Activated T-helper 1 cell treated with anti-CD3 and anti-CD28 coated beads, Interleukin-12 subunit alpha, Interleukin-12 subunit beta, Interleukin-2, Interleukin-4 antibody, amounts not matched to agents 30 ng/mL and 10 ng/mL and 1 ng/mL, durations not matched to agents 14 hours and 24 hours and 36 hours (primary cell): Measurements from ENCODE around the gene CWC22. TPM values are rescaled to one million over a fixed set of nuclear protein-coding genes. Genes with fewer than 3 reads are reported as not detected.

ENCODE experiments used
- DNase-seq: peaks from one replicate; pipeline ENCODE4 v3.0.0; 2021; ENCODE audit warnings: low spot score
- H3K27ac Mint-ChIP-seq: one replicate; pipeline ENCODE4 v1.8.0; 2021; ENCODE audit warnings: mild to moderate bottlenecking, mixed read lengths
- H3K27me3 Mint-ChIP-seq: one replicate; pipeline ENCODE4 v1.8.0; 2022; ENCODE audit warnings: mild to moderate bottlenecking, moderate library complexity, mixed read lengths; ENCODE audit not compliant: insufficient read depth
- H3K36me3 Mint-ChIP-seq: one replicate; pipeline ENCODE4 v1.8.0; 2021; ENCODE audit warnings: low read depth, mixed read lengths
- H3K4me1 Mint-ChIP-seq: one replicate; pipeline ENCODE4 v1.8.0; 2021; ENCODE audit warnings: low read depth, mixed read lengths
- H3K4me3 Mint-ChIP-seq: one replicate; pipeline ENCODE4 v1.8.0; 2021; ENCODE audit warnings: mild to moderate bottlenecking, moderate library complexity, mixed read lengths
- H3K9me3 Mint-ChIP-seq: one replicate; pipeline ENCODE4 v1.8.0; 2021; ENCODE audit warnings: mixed read lengths
- intact Hi-C: fragments of 100-400 bp; cut with micrococcal nuclease; formaldehyde crosslinking; loops from one replicate; pipeline ENCODE4 v1.15.1; 2024
- total RNA-seq: library from RNA; stranded (reverse); gene quantifications from 2 replicates; pipeline ENCODE4 v1.2.3, GENCODE V29; 2022

The CWC22 gene
- total RNA-seq, 1 donor from 2014 or later = 29.6 TPM

DNA sequence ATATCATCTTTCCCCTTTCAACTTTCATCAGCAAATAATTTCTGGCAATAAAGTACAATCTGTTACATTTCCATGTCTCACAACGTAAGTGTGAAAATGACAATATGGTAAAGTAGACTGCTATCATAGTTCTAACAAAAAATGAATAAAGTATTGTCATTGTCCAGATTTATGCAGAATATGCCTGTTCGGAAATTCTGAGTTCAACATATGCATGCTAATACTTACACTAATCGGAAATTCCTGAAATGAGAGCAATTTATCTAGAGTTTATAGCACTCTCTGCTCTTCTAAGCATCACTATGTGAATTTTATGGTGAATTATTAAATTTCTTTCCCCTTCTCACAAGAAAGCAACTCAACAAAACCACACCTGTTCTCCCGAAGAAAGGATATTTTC, 8.1 kb downstream of the CWC22 start:
- Mint-ChIP-seq H3K36me3 (peaks cover 8% of the 10 kb centered on the region), H3K27ac (no peak overlapping the region), H3K4me1 (peaks cover 30% of the 10 kb centered on the region), H3K27me3 (no peaks in the 10 kb centered on the region), H3K4me3 (no peak overlapping the region), H3K9me3 (no peaks in the 10 kb centered on the region)
- intact Hi-C loops = no loop called here
- DNase-seq = no peak

DNA sequence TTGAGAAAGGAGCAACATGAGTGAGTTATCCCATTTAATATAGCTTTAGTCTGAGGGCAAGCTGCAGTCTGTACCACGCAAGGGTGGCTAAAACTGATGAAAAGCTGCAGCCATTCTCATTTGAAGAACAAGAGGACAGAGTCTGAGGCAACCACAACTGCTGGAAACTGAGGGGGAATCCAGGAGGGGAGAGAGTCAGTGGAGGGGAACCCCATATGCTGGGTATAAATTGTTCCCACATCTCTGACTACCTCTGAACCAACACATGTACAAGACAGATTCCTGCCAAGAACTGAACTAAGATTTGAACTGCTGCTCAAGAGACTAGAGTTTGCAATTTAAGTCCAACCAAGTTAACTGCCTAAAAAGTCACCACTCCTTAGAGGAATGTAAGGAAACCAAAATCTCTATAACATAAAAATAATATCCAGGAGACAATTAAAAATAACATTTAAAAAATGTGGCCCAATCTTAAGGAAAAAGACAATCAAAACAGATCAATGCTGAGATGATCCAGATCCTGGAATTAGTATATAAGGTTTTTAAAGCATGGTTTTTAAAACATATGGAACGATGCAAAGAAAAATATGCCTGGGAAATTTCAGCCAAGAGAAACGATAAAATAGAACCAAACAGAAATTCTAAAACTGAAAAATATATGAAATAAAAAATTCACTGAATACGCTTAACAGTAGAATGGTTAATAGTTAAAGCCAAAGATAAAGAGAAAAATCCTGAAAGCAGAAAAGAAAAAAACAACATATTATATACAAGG, 11.2 kb downstream of the CWC22 start:
- Mint-ChIP-seq H3K4me3 (no peak overlapping the region), H3K27ac (no peak overlapping the region), H3K27me3 (no peaks in the 10 kb centered on the region), H3K36me3 (peaks cover 6% of the 10 kb centered on the region), H3K9me3 (no peaks in the 10 kb centered on the region), H3K4me1 (peaks cover 28% of the 10 kb centered on the region)
- intact Hi-C loops = loop anchor here (1.0 kb wide), 1 partner anchor 11 kb away; the partner anchor contains the start of gene CWC22
- no peak for DNase-seq

DNA sequence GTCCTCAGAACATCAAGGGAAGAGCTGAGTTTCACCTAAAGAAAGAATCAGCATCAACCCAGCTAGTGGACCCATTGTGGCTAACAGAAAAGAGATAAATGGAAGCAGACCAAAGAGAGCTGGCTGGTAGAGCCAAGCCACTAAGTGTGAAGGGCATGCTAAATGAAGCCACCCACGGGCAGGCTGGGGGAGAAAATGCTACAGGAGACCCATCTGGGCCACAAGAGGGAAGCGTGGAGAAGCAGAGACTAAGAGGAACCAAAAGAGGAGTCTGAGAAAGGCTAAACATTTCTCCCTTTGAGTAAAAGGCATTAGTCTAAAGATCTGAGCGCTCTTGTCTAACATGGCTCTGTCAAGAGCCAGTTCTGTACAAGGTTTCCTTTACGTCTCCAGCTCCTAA, 15.8 kb downstream of the CWC22 start:
- DNase-seq = no peak
- Mint-ChIP-seq H3K9me3 (no peaks in the 10 kb centered on the region), H3K27ac (no peak overlapping the region), H3K27me3 (no peaks in the 10 kb centered on the region), H3K4me1 (peaks cover 29% of the 10 kb centered on the region), H3K36me3 (peaks cover 23% of the 10 kb centered on the region), H3K4me3 (no peak overlapping the region)
- intact Hi-C loops = no loop called here

DNA sequence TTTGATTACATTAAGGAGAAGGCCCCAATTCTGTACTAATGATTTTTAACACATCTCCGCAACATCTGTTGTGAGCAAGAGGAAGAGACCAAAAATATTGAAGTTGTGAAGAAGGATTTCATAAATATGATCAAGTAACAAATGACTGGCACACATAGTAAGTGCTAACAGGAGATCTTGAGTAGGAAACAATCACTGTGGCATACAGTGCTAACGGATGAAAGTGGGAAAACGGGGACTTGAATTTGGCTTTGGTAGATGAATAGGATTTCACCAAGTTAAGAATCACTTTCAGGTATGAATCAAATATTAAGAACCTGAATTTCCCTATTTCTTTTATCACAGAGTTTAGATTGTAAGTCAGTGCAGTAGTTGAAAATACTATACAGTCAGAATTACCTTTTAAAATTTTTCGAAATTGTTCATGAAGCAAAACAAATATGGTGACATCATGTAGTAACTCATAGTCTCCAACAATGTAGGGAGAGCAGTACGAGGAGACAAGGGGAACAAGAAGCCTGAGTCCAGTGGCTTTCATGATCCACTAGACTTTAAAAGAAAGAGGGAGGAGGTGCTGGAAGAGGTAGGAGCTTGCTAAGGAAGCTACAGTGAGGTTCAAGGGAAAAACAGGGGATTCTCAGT, 16.3 kb downstream of the CWC22 start:
- H3K9me3 Mint-ChIP-seq = no peaks in the 10 kb centered on the region
- intact Hi-C loops = no loop called here
- peaks cover 24% of the 10 kb centered on the region for H3K4me1 Mint-ChIP-seq
- DNase-seq = no peak
- H3K27me3 Mint-ChIP-seq = no peaks in the 10 kb centered on the region
- H3K36me3 Mint-ChIP-seq = peaks cover 28% of the 10 kb centered on the region
- H3K27ac Mint-ChIP-seq = no peak overlapping the region
- no peak overlapping the region for H3K4me3 Mint-ChIP-seq

DNA sequence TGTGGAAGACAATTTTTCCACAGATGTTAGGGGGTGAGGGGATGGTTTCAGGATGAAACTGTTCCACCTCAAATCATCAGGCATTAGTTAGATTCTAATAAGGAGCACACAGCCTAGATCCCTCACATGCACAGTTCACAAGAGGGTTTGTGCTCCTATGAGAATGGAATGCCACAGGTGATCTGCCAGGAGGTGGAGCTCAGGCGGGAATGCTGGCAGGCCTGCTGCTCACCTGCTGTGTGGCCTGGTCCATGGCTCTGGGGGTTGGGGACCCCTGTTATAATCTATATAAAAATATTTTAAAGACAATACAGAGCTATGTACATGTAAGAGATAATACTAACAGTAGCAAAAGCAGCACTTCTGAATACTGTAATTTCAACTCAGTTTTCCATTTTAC, 19.2 kb downstream of the CWC22 start:
- Mint-ChIP-seq H3K36me3 (peaks cover 47% of the 10 kb centered on the region), H3K4me1 (peaks cover 23% of the 10 kb centered on the region), H3K27ac (no peak overlapping the region), H3K4me3 (no peak overlapping the region), H3K27me3 (no peaks in the 10 kb centered on the region), H3K9me3 (no peaks in the 10 kb centered on the region)
- intact Hi-C loops = no loop called here
- no peak for DNase-seq

DNA sequence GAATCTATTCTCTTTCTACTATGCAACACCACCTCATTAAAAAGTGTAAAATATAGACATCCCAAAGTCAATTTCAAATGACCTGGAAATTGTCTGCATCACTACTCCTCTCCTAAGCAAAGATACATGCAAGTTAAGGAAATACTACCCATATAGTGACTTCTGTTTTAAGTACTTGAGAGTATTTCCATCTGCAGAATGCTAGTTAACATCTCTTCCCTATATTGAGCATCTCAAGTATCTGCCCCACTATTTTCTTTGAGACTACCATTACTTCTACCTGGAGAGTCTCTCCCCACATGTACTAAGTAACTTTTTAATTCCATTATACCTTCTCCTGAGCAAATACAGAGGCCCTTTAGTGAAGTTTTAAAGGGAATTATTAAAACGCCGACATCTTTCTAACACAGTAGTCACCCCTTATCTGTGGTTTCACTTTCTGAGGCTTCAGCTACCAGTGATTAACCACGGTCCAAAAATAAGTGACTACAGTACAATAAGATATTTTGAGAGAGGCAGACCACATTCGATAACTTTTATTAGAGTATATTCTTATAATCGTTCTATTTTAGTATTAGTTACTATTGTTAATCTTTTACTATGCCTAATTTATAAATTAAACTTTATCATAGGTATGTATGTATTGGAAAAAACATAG, 21.8 kb downstream of the CWC22 start:
- peaks cover 53% of the 10 kb centered on the region for H3K36me3 Mint-ChIP-seq
- peaks cover 8% of the 10 kb centered on the region for H3K4me1 Mint-ChIP-seq
- no peaks in the 10 kb centered on the region for H3K27me3 Mint-ChIP-seq
- intact Hi-C loops = no loop called here
- no peaks in the 10 kb centered on the region for H3K9me3 Mint-ChIP-seq
- H3K4me3 Mint-ChIP-seq = no peak overlapping the region
- H3K27ac Mint-ChIP-seq = no peak overlapping the region
- DNase-seq = no peak

DNA sequence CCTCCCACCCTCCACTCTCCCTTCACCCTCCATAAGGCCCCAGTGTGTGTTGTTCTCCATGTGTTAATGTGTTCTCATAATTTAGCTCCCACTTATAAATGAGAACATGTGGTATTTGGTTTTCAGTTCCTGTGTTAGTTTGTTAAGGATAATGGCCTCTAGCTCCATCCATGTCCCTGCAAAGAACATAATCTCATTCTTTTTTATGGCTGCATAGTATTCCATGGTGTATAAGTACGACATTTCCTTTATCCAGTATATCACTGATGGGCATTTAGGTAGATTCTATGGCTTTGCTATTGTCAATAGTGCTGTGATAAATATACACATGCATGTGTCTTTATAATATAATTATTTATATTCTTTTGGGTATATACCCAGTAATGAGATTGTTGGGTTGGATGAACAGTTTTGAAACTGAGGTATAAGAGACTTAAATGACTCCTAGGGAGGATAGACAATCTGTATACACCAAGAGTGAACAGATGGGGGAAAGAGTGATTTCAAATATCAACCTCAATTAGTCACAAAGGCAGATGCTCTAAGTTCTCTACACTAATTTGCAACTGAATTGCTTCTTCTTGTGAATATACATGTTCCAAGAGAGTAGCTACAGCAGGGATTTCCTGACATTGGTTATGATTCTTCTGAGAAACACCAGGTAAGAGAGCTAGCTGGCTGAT, 23.7 kb downstream of the CWC22 start:
- Mint-ChIP-seq H3K36me3 (peaks cover 60% of the 10 kb centered on the region), H3K27ac (no peak overlapping the region), H3K4me3 (no peak overlapping the region), H3K27me3 (no peaks in the 10 kb centered on the region), H3K4me1 (peaks cover 6% of the 10 kb centered on the region), H3K9me3 (no peaks in the 10 kb centered on the region)
- DNase-seq = no peak
- intact Hi-C loops = no loop called here

DNA sequence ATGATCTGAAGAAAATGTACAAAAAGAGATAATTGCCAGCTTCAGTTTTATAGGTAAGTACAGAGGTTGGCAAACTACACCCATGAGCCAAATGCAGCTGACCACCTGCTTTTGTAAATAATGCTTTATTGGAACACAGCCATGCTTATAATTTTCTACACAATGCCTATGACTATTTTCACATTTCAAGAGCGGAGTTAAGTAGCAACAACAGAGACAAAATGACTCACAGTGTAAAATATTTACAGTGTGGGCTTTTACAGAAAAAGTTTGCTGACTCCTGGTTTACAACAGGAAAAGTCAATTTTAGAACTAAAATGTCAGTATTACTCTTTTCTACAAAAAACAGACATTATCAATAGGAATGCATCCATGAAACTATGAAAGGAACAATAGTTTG, 26.0 kb downstream of the CWC22 start:
- Mint-ChIP-seq H3K4me1 (peaks cover 6% of the 10 kb centered on the region), H3K27ac (no peak overlapping the region), H3K27me3 (no peaks in the 10 kb centered on the region), H3K9me3 (no peaks in the 10 kb centered on the region), H3K36me3 (peaks cover 58% of the 10 kb centered on the region), H3K4me3 (no peak overlapping the region)
- intact Hi-C loops = no loop called here
- DNase-seq = no peak

DNA sequence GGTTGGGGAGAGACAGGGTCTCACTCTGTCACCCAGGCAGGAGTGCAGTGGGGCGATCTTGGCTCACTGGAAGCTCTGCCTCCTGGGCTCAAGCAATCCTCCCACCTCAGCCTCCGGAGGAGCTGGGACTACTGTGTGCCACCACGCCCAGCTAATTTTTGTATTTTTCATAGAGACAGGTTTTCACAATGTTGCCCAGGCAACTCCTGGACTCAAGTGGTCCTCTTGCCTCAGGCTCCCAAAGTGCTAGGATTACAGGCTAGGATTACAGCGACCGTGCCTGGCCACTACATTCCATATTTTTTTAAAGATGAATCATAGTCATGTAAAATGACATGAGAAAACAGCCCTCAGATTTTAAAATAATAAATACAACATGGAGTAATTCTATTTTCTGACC, 32.3 kb downstream of the CWC22 start:
- intact Hi-C loops = no loop called here

DNA sequence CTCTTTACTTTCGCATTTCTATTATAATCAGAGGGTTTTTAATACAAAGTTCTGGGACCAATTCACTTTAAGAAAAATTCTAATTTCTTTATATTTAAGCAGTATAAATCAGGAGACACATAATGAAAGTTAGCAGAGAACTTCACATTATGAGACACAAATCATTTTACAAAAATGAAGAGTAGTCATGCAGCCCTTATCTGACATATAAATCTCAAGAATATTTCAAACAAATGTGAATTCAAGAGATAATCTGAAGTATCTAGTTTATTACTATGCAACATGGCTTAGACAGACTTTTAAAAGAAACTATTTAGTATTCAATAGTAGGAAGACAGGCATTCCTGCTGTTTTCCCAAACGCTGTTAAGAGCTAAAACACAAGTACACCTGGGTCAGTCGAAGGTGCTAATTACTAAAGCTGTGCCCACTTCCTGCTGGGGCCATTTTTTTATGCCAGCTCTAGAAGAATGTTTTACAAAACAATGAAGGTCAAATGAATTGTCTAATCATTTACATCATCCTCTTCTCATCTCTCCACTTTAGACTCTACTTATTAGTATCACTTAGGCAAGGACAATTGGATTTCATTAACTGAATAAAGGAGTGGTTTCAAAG, 40.2 kb downstream of the CWC22 start:
- Mint-ChIP-seq H3K27ac (no peak overlapping the region), H3K4me1 (peaks cover 5% of the 10 kb centered on the region), H3K4me3 (no peak overlapping the region), H3K36me3 (peaks cover 36% of the 10 kb centered on the region), H3K9me3 (no peaks in the 10 kb centered on the region), H3K27me3 (no peaks in the 10 kb centered on the region)
- no peak for DNase-seq
- intact Hi-C loops = no loop called here

More for the DNA sequence above, 32.3 kb downstream of the CWC22 start:
- H3K4me1 Mint-ChIP-seq = no peaks in the 10 kb centered on the region
- H3K9me3 Mint-ChIP-seq = no peaks in the 10 kb centered on the region
- no peak overlapping the region for H3K27ac Mint-ChIP-seq
- H3K4me3 Mint-ChIP-seq = no peak overlapping the region
- no peaks in the 10 kb centered on the region for H3K27me3 Mint-ChIP-seq
- DNase-seq = no peak
- H3K36me3 Mint-ChIP-seq = peaks cover 41% of the 10 kb centered on the region

DNA sequence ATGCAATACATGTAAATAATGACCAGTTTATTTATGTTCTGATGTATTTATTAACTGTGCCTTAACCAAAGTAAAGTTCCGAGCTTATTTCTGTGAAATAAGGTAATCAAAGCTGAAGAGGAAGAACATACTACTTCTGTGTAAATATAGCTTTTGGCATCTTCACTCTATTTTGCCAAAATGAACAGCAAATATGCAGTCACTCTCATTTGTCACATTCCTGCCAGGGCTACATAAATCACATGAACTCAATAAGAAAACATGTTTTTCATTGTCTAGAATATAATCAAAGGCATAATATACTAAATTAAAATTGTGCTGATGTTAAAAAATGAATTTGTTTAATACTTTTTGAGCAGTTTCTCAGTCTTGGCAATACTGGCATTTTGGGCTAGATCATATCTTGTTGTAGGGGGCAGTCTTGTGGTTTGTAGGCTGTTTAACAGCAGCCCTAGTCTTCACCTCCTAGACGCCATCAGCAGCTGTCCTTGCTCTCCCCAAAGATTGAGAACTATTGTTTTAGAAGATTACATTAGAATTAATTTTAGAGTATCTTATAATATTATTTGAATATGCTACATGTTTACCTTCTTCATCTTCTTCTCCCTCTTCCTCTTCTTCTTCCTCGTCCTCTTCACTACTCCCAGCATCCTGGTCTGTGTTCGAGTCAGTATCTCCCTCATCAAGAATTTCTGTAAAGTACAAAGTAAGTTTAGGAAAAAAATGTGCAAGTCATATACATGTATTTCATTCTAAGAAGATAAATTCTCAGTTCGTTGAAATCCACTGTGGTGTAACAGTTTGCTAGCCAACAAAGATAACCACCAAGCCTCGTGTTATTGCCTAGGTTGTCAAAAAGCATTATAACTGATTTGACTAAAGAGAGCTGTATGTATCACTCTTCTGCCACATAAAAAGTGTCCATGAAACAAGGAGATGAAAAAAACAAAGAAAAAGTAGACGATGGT, 41.5 kb downstream of the CWC22 start:
- intact Hi-C loops = no loop called here
- peaks cover 38% of the 10 kb centered on the region for H3K36me3 Mint-ChIP-seq
- H3K9me3 Mint-ChIP-seq = no peaks in the 10 kb centered on the region
- no peak for DNase-seq
- H3K4me1 Mint-ChIP-seq = peaks cover 5% of the 10 kb centered on the region
- H3K27ac Mint-ChIP-seq = no peak overlapping the region
- H3K4me3 Mint-ChIP-seq = no peak overlapping the region
- H3K27me3 Mint-ChIP-seq = no peaks in the 10 kb centered on the region

DNA sequence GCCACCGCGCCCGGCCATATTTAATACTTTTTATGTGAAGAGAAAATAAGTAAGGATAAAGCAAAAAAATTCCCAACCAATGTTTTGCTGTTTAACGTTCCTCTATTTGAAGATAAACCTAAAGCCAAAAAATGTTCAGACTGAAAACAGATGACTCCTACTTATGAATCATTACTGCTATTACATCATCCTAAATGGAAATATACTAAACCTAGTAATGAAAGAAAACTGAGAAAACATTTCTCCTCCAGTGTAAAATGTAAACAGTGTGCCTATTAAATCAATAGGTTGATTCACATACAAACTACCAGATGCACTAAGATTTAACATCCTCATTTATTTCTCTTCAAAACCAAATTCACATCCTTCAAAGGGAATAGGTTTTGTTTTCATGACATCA, 43.5 kb downstream of the CWC22 start:
- Mint-ChIP-seq H3K9me3 (no peaks in the 10 kb centered on the region), H3K27me3 (no peaks in the 10 kb centered on the region), H3K4me1 (peaks cover 5% of the 10 kb centered on the region), H3K36me3 (peaks cover 32% of the 10 kb centered on the region), H3K4me3 (no peak overlapping the region), H3K27ac (peak overlapping the region; percentile 10)
- no peak for DNase-seq
- intact Hi-C loops = loop anchor here (5.0 kb wide), 1 partner anchor 44 kb away; the partner anchor contains the start of gene CWC22
